ENCODE measurements around the gene GTF3C1. TPM values are rescaled to one million over a fixed set of nuclear protein-coding genes. Genes with fewer than 3 reads are reported as not detected.

The GTF3C1 gene
- total and polyA plus RNA-seq, 10 donors, result 28.8 to 68.6 (median 57.1) TPM

DNA sequence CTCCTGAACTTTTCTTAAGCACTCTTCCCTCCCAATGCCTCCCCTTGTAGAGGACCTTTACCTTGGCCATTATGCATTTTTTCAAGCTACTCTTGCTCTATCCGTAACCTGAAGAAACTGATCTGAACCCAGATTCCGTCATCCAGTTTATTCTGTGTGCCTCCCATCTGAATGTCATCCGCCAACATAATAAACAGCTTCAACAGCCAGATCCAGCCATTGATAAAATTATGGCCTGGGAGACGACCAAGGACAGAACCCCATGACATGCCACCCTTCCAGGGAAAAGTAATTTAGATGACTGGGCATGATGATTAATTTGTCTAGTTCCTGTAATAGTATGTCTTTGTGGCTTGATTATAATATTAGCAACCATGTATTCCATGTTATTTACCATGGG, 42.1 kb upstream of the GTF3C1 start:
- no peak overlapping the region for H3K27ac ChIP-seq
- H3K27me3 ChIP-seq (replicated peaks in 1 of 7), result no peaks in the 10 kb centered on the region
- TF ChIP-seq POLR2AphosphoS5 (IDR thresholded peaks at IDR 0.05) (no peak), CTCF (IDR thresholded peaks at IDR 0.05 in 8 of 11, conservative IDR thresholded peaks at IDR 0.05 in 3 of 11) (no peak), POLR2A (IDR thresholded peaks at IDR 0.05) (no peak)
- no peak for DNase-seq
- H3K9me3 ChIP-seq, result peaks cover 0 to 14% (median 10%) of the 10 kb centered on the region in 8 donors
- intact Hi-C loops (cut with DNase I; ENCODE audit: low total_unique reads), result no loop called here
- WGBS, 5 donors, result 95 to 97% (median 96%) methylated on average over 4 of the region's 4 CpGs
- no peaks in the 10 kb centered on the region for H3K4me1 ChIP-seq
- H3K4me3 ChIP-seq, result no peak overlapping the region
- H3K36me3 ChIP-seq, result peaks cover 0 to 9% (median 0%) of the 10 kb centered on the region in 6 donors

GRCh38 chr16:27588057-27588456, 38.3 kb upstream of the GTF3C1 start:
- Histone ChIP-seq H3K4me3 (no peak overlapping the region), H3K27ac (no peak overlapping the region), H3K4me1 (no peaks in the 10 kb centered on the region), H3K9me3 (peaks cover 0 to 14% (median 10%) of the 10 kb centered on the region in 8 donors), H3K36me3 (peaks cover 0 to 36% (median 0%) of the 10 kb centered on the region in 6 donors), H3K27me3 (replicated peaks in 1 of 7) (no peaks in the 10 kb centered on the region)
- TF ChIP-seq POLR2AphosphoS5 (IDR thresholded peaks at IDR 0.05) (no peak), CTCF (IDR thresholded peaks at IDR 0.05 in 8 of 11, conservative IDR thresholded peaks at IDR 0.05 in 3 of 11) (no peak), POLR2A (IDR thresholded peaks at IDR 0.05) (no peak)
- intact Hi-C loops (cut with DNase I; ENCODE audit: low total_unique reads), result no loop called here
- 94 to 100% (median 96%) methylated on average over 3 of the region's 3 CpGs for WGBS, 5 donors
- DNase-seq, result no peak

DNA sequence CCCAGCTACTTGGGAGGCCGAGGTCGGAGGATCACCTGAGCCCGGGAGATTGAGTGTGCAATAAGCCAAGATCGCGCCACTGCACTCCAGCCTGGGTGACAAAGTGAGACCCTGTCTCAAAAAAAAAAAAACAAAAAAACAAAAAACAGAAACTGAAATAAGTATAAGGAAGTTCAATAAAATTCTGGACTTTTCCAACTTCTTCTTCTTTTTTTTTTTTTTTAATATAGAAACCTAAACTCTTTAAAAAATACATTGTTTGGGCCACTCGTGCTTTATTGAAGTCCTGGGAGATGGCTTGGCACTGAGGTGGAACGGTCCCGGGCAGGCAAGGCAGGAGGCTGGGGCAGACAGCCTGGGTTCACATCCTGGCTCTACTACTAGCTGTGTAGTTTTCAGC, 37.0 kb upstream of the GTF3C1 start:
- no peak for TF ChIP-seq POLR2AphosphoS5 (IDR thresholded peaks at IDR 0.05)
- no peak for TF ChIP-seq CTCF (IDR thresholded peaks at IDR 0.05 in 8 of 11, conservative IDR thresholded peaks at IDR 0.05 in 3 of 11)
- TF ChIP-seq POLR2A (IDR thresholded peaks at IDR 0.05), result no peak
- DNase-seq, result no peak
- intact Hi-C loops (cut with DNase I; ENCODE audit: low total_unique reads), result no loop called here
- Histone ChIP-seq H3K27ac (peak overlapping the region in 1 of 8 donors; percentile 4), H3K36me3 (peaks cover 0 to 39% (median 0%) of the 10 kb centered on the region in 6 donors), H3K4me1 (no peaks in the 10 kb centered on the region), H3K4me3 (no peak overlapping the region), H3K9me3 (peaks cover 0 to 14% (median 10%) of the 10 kb centered on the region in 8 donors), H3K27me3 (replicated peaks in 1 of 7) (no peaks in the 10 kb centered on the region)
- 80 to 85% (median 81%) methylated on average over 8 of the region's 8 CpGs for WGBS, 5 donors

- H3K9me3 ChIP-seq, result peaks cover 0 to 14% (median 10%) of the 10 kb centered on the region in 8 donors
- H3K36me3 ChIP-seq, result peaks cover 0 to 50% (median 0%) of the 10 kb centered on the region in 6 donors
- H3K4me1 ChIP-seq, result no peaks in the 10 kb centered on the region
- intact Hi-C loops (cut with DNase I; ENCODE audit: low total_unique reads), result no loop called here
- H3K27me3 ChIP-seq (replicated peaks in 1 of 7), result no peaks in the 10 kb centered on the region
- H3K27ac ChIP-seq, result no peak overlapping the region
- no peak for TF ChIP-seq POLR2A (IDR thresholded peaks at IDR 0.05)
- no peak for TF ChIP-seq POLR2AphosphoS5 (IDR thresholded peaks at IDR 0.05)
- no peak for TF ChIP-seq CTCF (IDR thresholded peaks at IDR 0.05 in 8 of 11, conservative IDR thresholded peaks at IDR 0.05 in 3 of 11)
- no peak overlapping the region for H3K4me3 ChIP-seq
- no peak for DNase-seq
- 94 to 99% (median 97%) methylated on average over 5 of the region's 5 CpGs for whole genome bisulfite sequencing, 5 donors
Measured at GRCh38 chr16:27585200-27585599, 35.5 kb upstream of the GTF3C1 start.
